Measurements from ENCODE around the gene CLDN3. TPM values are rescaled to one million over a fixed set of nuclear protein-coding genes. Genes with fewer than 3 reads are reported as not detected.

CLDN3 gene
- total RNA-seq, 1 donor from 2014 or later: not detected

- Mint-ChIP-seq H3K27ac (peak within 1 kb of the TSS; percentile 92), H3K36me3 (ENCODE audit: low read depth) (peaks cover 6% of the 10 kb centered on the region), H3K27me3 (ENCODE audit: low read depth) (peaks cover 3% of the 10 kb centered on the region), H3K4me3 (ENCODE audit: low read depth) (peak within 1 kb of the TSS; percentile 93), H3K9me3 (no peaks in the 10 kb centered on the region), H3K4me1 (ENCODE audit: low read depth) (peaks cover 10% of the 10 kb centered on the region)
- intact Hi-C loops (cut with micrococcal nuclease): loop anchor here (1.0 to 2.0 kb wide), 6 partner anchors 20 to 344 kb away; partner anchors contain the start of genes BAZ1B, LIMK1, METTL27 and TBL2
- peak; percentile 97 for DNase-seq (ENCODE audit: low spot score)
These were observed 31.3 kb downstream of the CLDN3 start, which contains the start of gene ABHD11 for GRCh38 chr7:73738612-73739386. Gene ABHD11, minus strand, starts transcription at chr7:73738802. Its CDS starts 32 bp downstream, at chr7:73738770.

GRCh38 chr7:73738220-73738611 lies 31.9 kb downstream of the CLDN3 start:
- peak; percentile 41 for DNase-seq (ENCODE audit: low spot score)

GRCh38 chr7:73737491-73738219 lies 32.4 kb downstream of the CLDN3 start:
- Mint-ChIP-seq H3K4me1 (ENCODE audit: low read depth) (peaks cover 10% of the 10 kb centered on the region), H3K36me3 (ENCODE audit: low read depth) (peaks cover 6% of the 10 kb centered on the region), H3K9me3 (no peaks in the 10 kb centered on the region), H3K27ac (peak overlapping the region; percentile 92), H3K27me3 (ENCODE audit: low read depth) (no peaks in the 10 kb centered on the region), H3K4me3 (ENCODE audit: low read depth) (peak overlapping the region; percentile 93)
- no peak for DNase-seq (ENCODE audit: low spot score)
- intact Hi-C loops (cut with micrococcal nuclease): loop anchor here (1.0 to 2.0 kb wide), 6 partner anchors 19 to 345 kb away; partner anchors contain the start of genes BAZ1B, LIMK1, METTL27 and TBL2

More at GRCh38 chr7:73738220-73738611, 31.9 kb downstream of the CLDN3 start:
- Mint-ChIP-seq H3K4me3 (ENCODE audit: low read depth) (peak overlapping the region; percentile 93), H3K27me3 (ENCODE audit: low read depth) (peaks cover 1% of the 10 kb centered on the region), H3K4me1 (ENCODE audit: low read depth) (peaks cover 10% of the 10 kb centered on the region), H3K9me3 (no peaks in the 10 kb centered on the region), H3K36me3 (ENCODE audit: low read depth) (peaks cover 6% of the 10 kb centered on the region), H3K27ac (peak overlapping the region; percentile 92)
- intact Hi-C loops (cut with micrococcal nuclease): loop anchor here (1.0 to 2.0 kb wide), 6 partner anchors 20 to 345 kb away; partner anchors contain the start of genes BAZ1B, LIMK1, METTL27 and TBL2

GRCh38 chr7:73736885-73737284 lies 33.2 kb downstream of the CLDN3 start:
- Mint-ChIP-seq H3K4me3 (ENCODE audit: low read depth) (peak overlapping the region; percentile 93), H3K27me3 (ENCODE audit: low read depth) (no peaks in the 10 kb centered on the region), H3K4me1 (ENCODE audit: low read depth) (peaks cover 10% of the 10 kb centered on the region), H3K36me3 (ENCODE audit: low read depth) (peaks cover 6% of the 10 kb centered on the region), H3K27ac (no peak overlapping the region), H3K9me3 (no peaks in the 10 kb centered on the region)
- intact Hi-C loops (cut with micrococcal nuclease): no loop called here
- no peak for DNase-seq (ENCODE audit: low spot score)

GRCh38 chr7:73735528-73735905 lies 34.6 kb downstream of the CLDN3 start:
- Mint-ChIP-seq H3K4me1 (ENCODE audit: low read depth) (peaks cover 10% of the 10 kb centered on the region), H3K36me3 (ENCODE audit: low read depth) (peaks cover 6% of the 10 kb centered on the region), H3K27ac (no peak overlapping the region), H3K27me3 (ENCODE audit: low read depth) (peaks cover under 1% of the 10 kb centered on the region), H3K4me3 (ENCODE audit: low read depth) (no peak overlapping the region), H3K9me3 (no peaks in the 10 kb centered on the region)
- intact Hi-C loops (cut with micrococcal nuclease): loop anchor here (2.0 kb wide), 1 partner anchor 129 kb away; no protein-coding TSS in a partner anchor
- no peak for DNase-seq (ENCODE audit: low spot score)

GRCh38 chr7:73734619-73735527 lies 35.2 kb downstream of the CLDN3 start:
- no peaks in the 10 kb centered on the region for H3K9me3 Mint-ChIP-seq
- peak; percentile 72 for DNase-seq (ENCODE audit: low spot score)
- intact Hi-C loops (cut with micrococcal nuclease): loop anchor here (2.0 kb wide), 1 partner anchor 128 kb away; no protein-coding TSS in a partner anchor
- peaks cover 6% of the 10 kb centered on the region for H3K36me3 Mint-ChIP-seq (ENCODE audit: low read depth)
- peaks cover 3% of the 10 kb centered on the region for H3K27me3 Mint-ChIP-seq (ENCODE audit: low read depth)
- peak overlapping the region; percentile 1 for H3K27ac Mint-ChIP-seq
- H3K4me3 Mint-ChIP-seq (ENCODE audit: low read depth): no peak overlapping the region
- H3K4me1 Mint-ChIP-seq (ENCODE audit: low read depth): peaks cover 10% of the 10 kb centered on the region

- intact Hi-C loops (cut with micrococcal nuclease): no loop called here
- Mint-ChIP-seq H3K4me3 (ENCODE audit: low read depth) (no peak overlapping the region), H3K36me3 (ENCODE audit: low read depth) (peaks cover 6% of the 10 kb centered on the region), H3K27me3 (ENCODE audit: low read depth) (peaks cover 6% of the 10 kb centered on the region), H3K27ac (no peak overlapping the region), H3K4me1 (ENCODE audit: low read depth) (peaks cover 5% of the 10 kb centered on the region), H3K9me3 (no peaks in the 10 kb centered on the region)
- DNase-seq (ENCODE audit: low spot score): no peak
These were observed 37.7 kb downstream of the CLDN3 start for GRCh38 chr7:73732397-73732796.

- no peak overlapping the region for H3K4me3 Mint-ChIP-seq (ENCODE audit: low read depth)
- H3K9me3 Mint-ChIP-seq: no peaks in the 10 kb centered on the region
- H3K4me1 Mint-ChIP-seq (ENCODE audit: low read depth): peaks cover 5% of the 10 kb centered on the region
- no peak overlapping the region for H3K27ac Mint-ChIP-seq
- intact Hi-C loops (cut with micrococcal nuclease): no loop called here
- H3K27me3 Mint-ChIP-seq (ENCODE audit: low read depth): peaks cover 6% of the 10 kb centered on the region
- no peaks in the 10 kb centered on the region for H3K36me3 Mint-ChIP-seq (ENCODE audit: low read depth)
- DNase-seq (ENCODE audit: low spot score): no peak
These were observed 39.6 kb downstream of the CLDN3 start for GRCh38 chr7:73730485-73730884.

GRCh38 chr7:73728551-73728950 lies 41.5 kb downstream of the CLDN3 start:
- Mint-ChIP-seq H3K4me3 (ENCODE audit: low read depth) (no peak overlapping the region), H3K4me1 (ENCODE audit: low read depth) (no peaks in the 10 kb centered on the region), H3K27ac (no peak overlapping the region), H3K36me3 (ENCODE audit: low read depth) (no peaks in the 10 kb centered on the region), H3K27me3 (ENCODE audit: low read depth) (peaks cover 9% of the 10 kb centered on the region), H3K9me3 (no peaks in the 10 kb centered on the region)
- no peak for DNase-seq (ENCODE audit: low spot score)
- intact Hi-C loops (cut with micrococcal nuclease): no loop called here

- DNase-seq (ENCODE audit: low spot score): no peak
- Mint-ChIP-seq H3K4me3 (ENCODE audit: low read depth) (no peak overlapping the region), H3K4me1 (ENCODE audit: low read depth) (no peaks in the 10 kb centered on the region), H3K9me3 (no peaks in the 10 kb centered on the region), H3K27ac (no peak overlapping the region), H3K36me3 (ENCODE audit: low read depth) (no peaks in the 10 kb centered on the region), H3K27me3 (ENCODE audit: low read depth) (peaks cover 9% of the 10 kb centered on the region)
- intact Hi-C loops (cut with micrococcal nuclease): no loop called here
These were observed 42.1 kb downstream of the CLDN3 start for GRCh38 chr7:73727952-73728351.

- Mint-ChIP-seq H3K27me3 (ENCODE audit: low read depth) (peaks cover 11% of the 10 kb centered on the region), H3K4me1 (ENCODE audit: low read depth) (no peaks in the 10 kb centered on the region), H3K27ac (no peak overlapping the region), H3K9me3 (no peaks in the 10 kb centered on the region), H3K36me3 (ENCODE audit: low read depth) (no peaks in the 10 kb centered on the region), H3K4me3 (ENCODE audit: low read depth) (no peak overlapping the region)
- intact Hi-C loops (cut with micrococcal nuclease): no loop called here
- DNase-seq (ENCODE audit: low spot score): no peak
These were observed 44.0 kb downstream of the CLDN3 start for GRCh38 chr7:73726083-73726466.

- Mint-ChIP-seq H3K27me3 (ENCODE audit: low read depth) (peaks cover 15% of the 10 kb centered on the region), H3K36me3 (ENCODE audit: low read depth) (no peaks in the 10 kb centered on the region), H3K4me3 (ENCODE audit: low read depth) (no peak overlapping the region), H3K9me3 (no peaks in the 10 kb centered on the region), H3K27ac (no peak overlapping the region), H3K4me1 (ENCODE audit: low read depth) (peaks cover 5% of the 10 kb centered on the region)
- intact Hi-C loops (cut with micrococcal nuclease): no loop called here
- no peak for DNase-seq (ENCODE audit: low spot score)
These were observed 46.3 kb downstream of the CLDN3 start for GRCh38 chr7:73723813-73724212.

All from activated T-helper 2 cell treated with anti-CD3 and anti-CD28 coated beads, Interferon-gamma antibody, Interleukin-2, Interleukin-4, amounts not matched to agents 10 μg/mL and 5 μg/mL and 100 μg/mL, durations not matched to agents 14 hours and 24 hours and 36 hours (primary cell).